GM23248 (cell line): ENCODE results near the gene MRGPRX2.

Experiments used
- EZH2 ChIP-seq: fragments of 200-600 bp; sonication (generic); IDR thresholded peaks from 2 replicates; pipeline ENCODE4 v1.6.1; 2018; ENCODE audit warnings: antibody characterized with exemption, mild to moderate bottlenecking; ENCODE audit not compliant: insufficient read depth, poor library complexity, severe bottlenecking
- EZH2phosphoT487 ChIP-seq: fragments of 200-600 bp; sonication (generic); IDR thresholded peaks from 2 replicates; pipeline ENCODE4 v1.6.1; 2018; ENCODE audit warnings: antibody characterized with exemption, moderate library complexity, mild to moderate bottlenecking, low read depth; ENCODE audit not compliant: insufficient read depth

GRCh38 chr11:19077965-19078364 lies 17.4 kb upstream of the MRGPRX2 start:
- TF ChIP-seq EZH2 (no peak), EZH2phosphoT487 (no peak)
